Cardiac fibroblast (primary cell): ENCODE measurements around the gene ZDHHC16.
A peak's percentile ranks its signal among the peaks of the same experiment; 100 is the strongest.

Experiments used
- DNase-seq, 2 donors: peaks; one replicate each; pipeline versions ENCODE4 v3.0.0 to v3.0.0-alpha.2; 2010; ENCODE audit warnings: low read depth in 2 of 2
- H3K4me3 ChIP-seq, 2 donors: replicated peaks in 1 of 2; 1 replicate in 1 of 2; 2 replicates in 1 of 2; pipeline ENCODE4 v1.5.1; 2011; ENCODE audit warnings: low read depth in 2 of 2, low read length in 2 of 2, mild to moderate bottlenecking in 2 of 2, moderate library complexity in 1 of 2
- CTCF ChIP-seq: IDR thresholded peaks from one replicate; pipeline ENCODE4 v1.5.1; 2011; ENCODE audit warnings: low read depth, mild to moderate bottlenecking, low read length, inconsistent platforms

ZDHHC16 gene

DNA sequence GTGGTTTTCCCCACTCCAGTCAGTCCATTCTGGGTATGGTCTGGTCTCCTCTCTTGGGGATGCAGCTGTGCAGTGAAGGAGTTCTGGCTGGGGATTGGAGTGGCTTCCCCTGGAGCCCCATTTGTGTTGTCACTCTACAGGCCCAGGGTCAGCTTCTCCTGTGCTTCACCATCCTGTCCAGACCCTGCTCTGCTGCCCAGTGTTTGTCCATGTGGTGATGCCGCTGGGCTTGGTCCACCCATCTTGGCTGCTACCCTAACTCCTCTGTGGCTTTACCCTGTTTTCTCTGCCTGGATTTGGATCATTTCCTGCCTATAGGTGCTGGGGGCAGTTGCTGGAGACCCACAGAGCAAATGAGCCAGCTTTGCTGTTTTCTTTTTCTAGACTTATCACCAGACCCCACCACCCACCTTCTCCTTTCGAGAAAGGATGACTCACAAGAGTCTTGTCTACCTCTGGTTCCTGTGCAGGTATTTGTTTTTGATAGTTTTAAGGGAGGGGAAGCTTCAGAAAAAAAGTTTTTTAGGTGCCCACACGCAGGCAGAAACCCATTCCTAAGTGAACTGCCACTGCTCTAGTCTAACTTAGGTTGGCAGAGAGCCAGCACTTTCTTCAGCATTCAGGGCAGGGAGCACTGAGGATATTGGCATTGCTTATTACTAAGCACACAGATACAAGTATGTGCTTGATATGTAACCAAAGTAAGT, 8.5 kb downstream of the ZDHHC16 start:
- DNase-seq = peak; percentile 54 to 75
- no peak for TF ChIP-seq CTCF
- no peak overlapping the region for H3K4me3 ChIP-seq

GRCh38 chr10:97456034-97456685, 10.2 kb downstream of the ZDHHC16 start:
- no peak for TF ChIP-seq CTCF
- no peak for DNase-seq
- H3K4me3 ChIP-seq = no peak overlapping the region

GRCh38 chr10:97456686-97457065, 10.7 kb downstream of the ZDHHC16 start:
- no peak overlapping the region for H3K4me3 ChIP-seq
- DNase-seq = no peak
- no peak for TF ChIP-seq CTCF

DNA sequence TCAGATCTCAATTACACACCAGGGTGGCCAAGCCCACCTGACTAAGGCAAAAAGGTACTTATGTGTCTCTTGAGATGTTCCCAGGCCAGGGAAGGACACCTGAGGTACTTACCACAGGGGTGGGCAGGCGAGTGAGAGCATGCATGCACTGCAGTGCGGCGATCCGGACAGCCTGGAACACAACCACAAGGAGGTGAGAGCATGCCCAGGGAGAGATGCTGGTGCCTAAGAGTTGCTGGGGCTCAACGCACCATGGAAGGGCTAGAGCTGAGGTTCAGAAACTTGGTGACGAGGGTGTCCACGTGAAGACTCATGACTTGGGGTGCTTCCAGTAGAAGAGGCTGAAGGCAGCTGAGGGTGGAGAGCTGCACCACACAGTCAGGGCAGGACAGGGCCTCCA, 13.1 kb downstream of the ZDHHC16 start:
- no peak for TF ChIP-seq CTCF
- DNase-seq = no peak

GRCh38 chr10:97459933-97460332, 14.0 kb downstream of the ZDHHC16 start:
- DNase-seq = no peak
- no peak overlapping the region for H3K4me3 ChIP-seq
- no peak for TF ChIP-seq CTCF

More for the DNA sequence above, 13.1 kb downstream of the ZDHHC16 start:
- no peak overlapping the region for H3K4me3 ChIP-seq

DNA sequence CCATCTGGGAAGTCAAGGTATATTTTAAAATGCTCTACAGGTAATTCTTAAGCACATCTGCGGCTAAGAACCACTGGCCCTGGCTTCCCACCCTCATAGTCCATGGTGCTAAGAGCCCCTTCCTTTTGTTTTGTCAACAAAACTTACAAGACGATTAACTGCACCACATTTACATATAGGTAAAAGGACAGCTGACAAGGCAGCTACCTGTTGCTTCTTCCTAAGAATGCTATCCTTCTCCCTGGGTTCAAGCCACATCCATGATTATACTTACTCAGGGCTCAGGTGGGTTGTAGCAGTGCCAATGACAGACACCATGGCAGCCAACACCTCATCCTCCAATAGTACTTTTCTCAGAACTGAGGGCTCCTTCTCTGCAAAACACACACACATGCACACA, 16.3 kb downstream of the ZDHHC16 start:
- TF ChIP-seq CTCF = no peak
- no peak for DNase-seq
- H3K4me3 ChIP-seq = no peak overlapping the region
